Ramos (cell line): ENCODE results near the gene IGFBPL1.
"Not testable (repeated sequence)": the region's sequence is repeated elsewhere in the genome, so short reads cannot be mapped to it uniquely, and the experiment has no call there.

Source experiments
- in situ Hi-C: fragments of 300-500 bp; cut with MboI; formaldehyde crosslinking; loops from one replicate; pipeline ENCODE4 v1.14.3; 2022; ENCODE audit warnings: low sequenced_read_pairs; ENCODE audit not compliant: unreplicated experiment

The IGFBPL1 gene

DNA sequence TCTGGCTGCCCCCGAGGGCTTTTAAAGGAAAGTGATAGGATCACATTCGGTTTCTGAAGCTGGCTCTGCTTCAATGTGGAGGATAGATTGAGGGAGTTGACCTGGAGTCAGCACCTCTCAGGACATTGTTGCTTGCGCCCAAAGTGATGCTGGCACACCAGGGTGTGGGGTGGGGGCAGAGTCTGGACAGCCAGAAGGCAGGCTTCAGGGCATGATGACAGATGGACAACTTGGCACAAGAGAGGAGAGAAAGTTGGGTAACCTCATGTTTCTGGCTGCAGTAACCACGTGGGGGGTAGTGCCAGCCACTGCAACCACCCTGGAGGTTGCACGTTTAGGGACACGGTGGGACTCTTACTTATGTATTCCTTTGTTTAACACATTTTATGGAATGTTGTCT is 22.3 kb downstream of the IGFBPL1 start:
- in situ Hi-C loops = no loop called here

DNA sequence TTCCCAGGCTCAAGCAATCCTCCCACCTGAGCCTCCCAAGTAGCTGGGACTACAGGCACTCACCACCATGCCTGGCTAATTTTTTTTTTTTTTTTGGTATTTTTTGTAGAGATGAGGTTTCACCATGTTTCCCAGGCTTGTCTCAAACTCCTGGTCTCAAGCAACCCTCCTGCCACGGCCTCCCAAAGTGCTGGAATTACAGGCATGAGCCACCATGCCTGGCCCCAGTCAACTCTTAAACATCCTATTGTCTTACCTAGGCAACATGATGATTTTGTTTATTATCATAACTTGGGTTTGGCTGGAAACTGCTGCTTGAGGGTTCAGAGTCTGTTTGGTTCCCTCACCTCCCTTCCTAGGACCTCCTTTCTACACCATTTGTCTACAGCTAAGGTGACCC is 25.1 kb downstream of the IGFBPL1 start:
- in situ Hi-C loops = not testable (repeated sequence)

DNA sequence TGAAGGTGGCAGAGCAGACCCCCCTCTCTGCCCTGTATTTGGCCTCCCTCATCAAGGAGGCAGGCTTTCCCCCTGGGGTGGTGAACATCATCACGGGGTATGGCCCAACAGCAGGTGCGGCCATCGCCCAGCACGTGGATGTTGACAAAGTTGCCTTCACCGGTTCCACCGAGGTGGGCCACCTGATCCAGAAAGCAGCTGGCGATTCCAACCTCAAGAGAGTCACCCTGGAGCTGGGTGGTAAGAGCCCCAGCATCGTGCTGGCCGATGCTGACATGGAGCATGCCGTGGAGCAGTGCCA is 27.9 kb downstream of the IGFBPL1 start:
- in situ Hi-C loops = no loop called here

DNA sequence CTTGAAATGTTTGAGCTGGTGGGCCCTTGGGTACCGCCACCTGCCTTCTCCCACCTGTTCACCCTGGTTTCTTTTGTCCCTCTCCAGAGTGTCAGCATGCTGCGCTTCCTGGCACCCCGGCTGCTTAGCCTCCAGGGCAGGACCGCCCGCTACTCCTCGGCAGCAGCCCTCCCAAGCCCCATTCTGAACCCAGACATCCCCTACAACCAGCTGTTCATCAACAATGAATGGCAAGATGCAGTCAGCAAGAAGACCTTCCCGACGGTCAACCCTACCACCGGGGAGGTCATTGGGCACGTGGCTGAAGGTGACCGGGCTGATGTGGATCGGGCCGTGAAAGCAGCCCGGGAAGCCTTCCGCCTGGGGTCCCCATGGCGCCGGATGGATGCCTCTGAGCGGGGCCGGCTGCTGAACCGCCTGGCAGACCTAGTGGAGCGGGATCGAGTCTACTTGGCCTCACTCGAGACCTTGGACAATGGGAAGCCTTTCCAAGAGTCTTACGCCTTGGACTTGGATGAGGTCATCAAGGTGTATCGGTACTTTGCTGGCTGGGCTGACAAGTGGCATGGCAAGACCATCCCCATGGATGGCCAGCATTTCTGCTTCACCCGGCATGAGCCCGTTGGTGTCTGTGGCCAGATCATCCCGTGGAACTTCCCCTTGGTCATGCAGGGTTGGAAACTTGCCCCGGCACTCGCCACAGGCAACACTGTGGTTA is 28.4 kb downstream of the IGFBPL1 start:
- in situ Hi-C loops = no loop called here

DNA sequence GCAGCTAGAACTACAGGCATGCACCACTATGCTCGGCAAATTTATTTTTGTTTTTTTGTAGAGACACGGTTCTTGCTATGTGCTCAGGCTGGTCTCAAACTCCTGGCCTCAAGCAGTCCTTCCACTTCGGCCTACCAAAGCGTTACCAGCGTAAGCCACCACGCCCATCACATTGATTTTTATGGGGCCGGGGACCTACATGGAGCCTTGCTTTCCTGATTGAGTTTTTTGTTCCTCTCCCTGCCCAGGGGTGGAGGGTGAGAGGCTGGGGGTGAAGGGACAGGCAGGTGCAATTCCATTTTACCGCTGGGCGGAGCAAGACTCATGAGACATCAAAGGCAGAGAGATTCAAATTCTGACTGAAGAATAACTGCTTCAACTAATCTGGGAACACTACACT is 29.8 kb downstream of the IGFBPL1 start:
- in situ Hi-C loops = no loop called here

DNA sequence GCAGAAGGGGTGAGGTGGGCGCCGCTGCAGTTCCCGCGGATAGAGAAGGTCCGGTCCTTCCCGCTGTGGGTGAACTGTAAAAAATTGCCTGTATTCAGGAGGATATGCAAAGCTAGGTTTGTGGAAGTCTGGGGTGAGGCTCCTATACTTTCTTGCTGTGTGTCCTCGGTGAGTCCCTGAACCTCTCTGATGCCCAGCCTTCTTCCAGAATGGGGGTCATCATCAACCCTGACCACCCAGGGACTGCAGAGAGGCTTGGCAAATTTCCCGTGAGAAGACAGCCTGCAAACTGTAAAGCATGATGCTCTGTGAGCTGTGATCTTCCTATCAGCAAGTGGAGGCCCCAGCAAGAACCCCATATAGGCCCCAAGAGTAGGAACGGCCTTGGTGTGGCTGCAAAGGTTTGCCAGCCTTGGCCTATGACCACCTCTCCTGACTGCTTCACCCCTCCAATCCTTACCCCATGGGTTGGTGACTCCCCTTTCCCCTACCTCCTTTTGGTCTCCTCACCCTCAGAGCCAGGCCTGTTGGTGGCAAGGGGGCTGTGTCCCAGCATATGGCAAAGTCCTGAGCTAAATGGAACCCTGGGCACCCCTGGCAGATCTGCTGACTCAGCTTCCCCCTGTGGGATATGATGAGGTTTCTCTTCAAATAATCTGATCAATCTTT is 31.0 kb downstream of the IGFBPL1 start:
- in situ Hi-C loops = no loop called here

DNA sequence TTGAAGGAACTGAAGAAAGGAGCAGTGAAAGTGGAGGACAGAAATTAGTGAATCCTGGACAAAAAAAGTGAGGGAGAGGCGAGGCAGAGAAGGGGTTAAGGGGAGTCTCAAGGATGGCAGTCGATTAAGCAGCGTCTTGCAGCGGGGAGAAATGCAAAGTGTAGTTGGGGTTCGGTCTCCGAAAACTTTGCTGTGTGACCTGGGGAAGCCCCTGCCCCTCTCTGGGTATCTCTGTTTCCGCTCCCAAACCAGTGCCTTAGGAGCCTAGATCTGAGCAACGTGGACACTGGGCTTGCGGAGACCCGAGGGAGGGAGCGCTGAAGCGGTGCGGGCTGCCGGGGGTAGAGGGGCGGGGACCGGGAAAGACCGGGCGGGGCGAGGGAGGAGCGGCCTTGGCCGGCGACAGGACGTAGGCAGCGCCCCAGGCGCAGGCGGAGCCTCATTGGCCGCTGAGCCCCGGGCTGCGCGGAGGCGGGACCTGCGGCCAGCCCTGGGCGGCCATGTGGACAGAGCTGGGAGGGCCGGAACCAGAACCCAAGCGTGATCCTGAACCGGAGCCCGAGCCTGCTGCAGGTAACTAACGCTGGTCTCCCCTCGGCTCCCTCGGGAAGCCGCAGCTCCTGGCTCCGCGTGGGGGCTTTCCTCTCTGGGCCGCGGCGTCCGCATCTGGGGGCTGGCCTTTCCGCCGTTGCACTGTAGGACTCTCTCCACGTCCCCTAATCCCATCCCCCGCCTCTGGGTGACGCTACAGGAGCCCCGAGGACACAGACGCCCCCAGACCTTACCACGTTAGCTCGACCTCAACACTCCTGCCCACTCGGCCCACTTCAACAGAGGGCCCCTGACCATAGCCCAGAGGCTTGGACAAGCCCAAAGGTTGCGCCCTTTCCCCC is 31.8 kb downstream of the IGFBPL1 start, which contains the start of gene ALDH1B1:
TSS of gene ALDH1B1 (plus strand) at position 468 of the 893 bp plus-strand sequence. CDS start 3,047 bp downstream, outside the sequence.
- in situ Hi-C loops = no loop called here

DNA sequence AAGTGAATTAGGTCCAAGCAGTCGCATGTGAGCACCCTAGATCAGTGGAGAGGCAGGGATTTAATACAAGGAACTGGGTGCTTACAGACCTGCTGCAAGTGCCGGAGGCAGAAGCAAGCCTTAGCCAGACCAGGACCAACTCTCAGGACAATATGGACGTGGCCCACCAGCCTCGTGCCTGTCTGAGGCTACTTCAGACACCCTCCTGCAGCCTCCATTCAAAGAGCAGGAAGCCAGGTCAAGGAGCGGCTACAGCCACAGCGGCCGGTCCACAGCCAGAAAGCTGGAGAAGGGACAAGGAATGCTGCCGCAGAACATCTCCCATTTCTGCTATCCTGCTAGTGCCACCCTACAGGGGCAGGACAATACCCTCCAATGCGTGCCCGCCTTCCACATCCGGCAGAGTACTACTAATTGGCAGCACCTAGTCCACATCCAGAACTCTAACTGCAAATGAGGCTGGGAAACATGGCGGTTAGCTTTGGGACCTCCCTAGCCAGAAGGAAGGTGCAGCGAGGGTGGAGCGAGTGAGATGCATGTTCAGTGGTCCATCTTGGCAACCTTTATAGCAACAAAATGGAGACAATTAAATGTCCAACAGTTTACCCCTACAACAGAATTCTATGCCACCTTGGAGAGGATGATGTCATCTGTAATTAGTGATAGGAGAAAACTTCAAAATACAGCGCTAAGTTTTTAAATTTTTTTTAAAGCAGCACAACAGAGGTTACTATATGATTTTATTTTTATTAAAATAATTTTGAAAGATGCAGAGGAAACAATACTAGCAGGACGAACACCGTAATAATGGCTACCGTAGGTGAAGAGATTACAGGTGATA is 32.8 kb downstream of the IGFBPL1 start:
- in situ Hi-C loops = no loop called here

DNA sequence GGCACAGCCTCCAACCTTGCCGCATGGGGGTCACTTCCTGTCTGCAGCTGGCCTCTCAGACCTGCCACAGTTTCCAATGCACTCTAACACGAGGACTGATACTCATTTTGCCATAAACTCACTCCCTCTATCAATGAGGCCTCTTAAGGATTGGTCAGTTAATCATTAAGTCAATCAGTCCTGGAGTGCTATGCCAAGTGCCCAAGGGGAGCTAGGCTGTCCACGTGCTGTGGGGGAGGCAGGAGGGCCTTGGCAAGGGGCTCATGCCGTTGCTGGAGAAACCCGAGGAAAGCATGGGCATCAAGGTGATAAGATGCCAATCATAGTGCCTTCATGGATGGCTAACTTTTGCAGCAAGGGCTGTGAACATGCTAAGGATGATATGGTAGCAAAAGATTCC is 33.4 kb downstream of the IGFBPL1 start:
- in situ Hi-C loops = no loop called here

DNA sequence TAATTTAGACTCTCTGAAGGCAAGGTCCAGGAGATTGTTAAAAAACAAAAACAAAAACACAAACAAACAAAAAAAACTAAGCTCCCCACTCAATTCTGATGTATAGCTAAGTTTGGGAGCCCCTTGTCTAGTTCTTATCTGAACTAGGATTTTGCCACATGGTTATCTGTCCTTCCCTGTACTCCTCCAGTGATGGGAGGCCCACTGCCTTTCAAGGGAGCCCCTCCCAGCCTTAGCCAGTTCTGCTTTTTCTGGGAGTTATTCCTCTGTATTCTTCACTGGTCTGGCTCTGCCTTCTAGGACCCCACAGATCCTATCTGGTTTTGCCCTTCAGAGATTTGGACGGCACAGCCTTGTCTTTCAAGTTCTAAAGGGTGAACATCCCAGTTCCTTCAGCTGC is 33.8 kb downstream of the IGFBPL1 start:
- in situ Hi-C loops = no loop called here

DNA sequence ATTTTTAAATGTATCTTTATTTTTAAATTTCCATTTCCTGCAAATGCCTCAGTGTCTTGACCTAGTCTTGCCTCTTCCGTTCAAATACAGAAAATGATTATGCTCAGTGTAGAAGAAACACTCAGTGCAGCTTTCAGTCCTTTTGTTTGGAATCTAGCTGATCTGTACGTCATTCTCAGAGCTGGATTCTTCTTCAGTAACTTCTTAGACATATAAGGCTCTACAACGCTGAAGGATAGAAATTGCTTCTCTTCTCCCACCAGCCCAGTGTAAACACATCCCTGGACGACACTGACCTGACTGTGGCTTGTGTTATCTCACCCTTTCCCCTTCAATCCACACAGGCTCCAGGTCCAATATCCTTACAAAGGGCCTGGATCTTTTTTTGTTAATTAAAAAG is 34.9 kb downstream of the IGFBPL1 start:
- in situ Hi-C loops = no loop called here

DNA sequence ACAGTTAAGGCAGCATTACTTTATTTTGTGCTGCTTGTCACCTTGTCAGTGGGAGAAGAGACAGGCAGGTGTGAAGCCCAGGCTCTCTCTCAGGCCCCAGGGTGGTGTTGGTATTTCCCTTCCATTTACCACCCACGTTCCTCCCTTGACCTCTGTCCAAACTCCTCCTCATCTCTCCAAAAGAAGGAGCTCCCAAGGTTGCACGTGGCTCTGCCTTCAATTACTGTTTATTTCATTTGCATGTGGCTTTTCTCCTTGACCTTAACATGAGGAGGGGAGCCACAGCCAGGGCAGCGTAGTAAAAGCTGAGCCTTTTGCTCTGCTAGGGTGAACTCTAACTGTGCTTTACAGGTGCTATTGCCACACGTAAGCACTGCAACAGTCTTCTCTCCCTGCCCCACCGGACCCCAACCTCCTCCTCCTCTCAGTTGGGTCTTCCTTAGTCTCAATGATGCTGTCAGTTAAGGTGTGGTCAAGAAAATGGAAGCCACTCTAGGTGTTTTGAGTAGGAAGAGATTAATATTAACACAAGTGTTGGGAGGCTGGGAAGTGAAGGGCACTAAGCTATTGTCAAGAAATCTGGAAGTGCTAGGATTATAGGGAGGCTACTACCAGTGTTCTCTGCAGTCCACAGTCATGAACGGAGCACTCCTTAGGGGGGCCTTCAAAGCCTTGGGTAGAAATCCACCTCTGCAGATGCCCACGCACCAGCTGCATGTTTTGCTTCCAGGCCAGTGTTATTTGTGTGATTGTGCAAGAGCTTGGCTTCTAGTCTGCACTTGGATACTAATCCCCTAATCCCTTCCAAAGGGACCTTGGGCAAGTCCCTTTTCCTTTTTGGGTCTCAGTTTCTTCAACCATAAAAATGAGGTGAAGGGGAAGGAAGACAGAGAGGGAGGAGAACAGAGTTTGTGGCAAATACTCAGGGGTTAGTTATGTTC is 35.7 kb downstream of the IGFBPL1 start:
- in situ Hi-C loops = no loop called here

DNA sequence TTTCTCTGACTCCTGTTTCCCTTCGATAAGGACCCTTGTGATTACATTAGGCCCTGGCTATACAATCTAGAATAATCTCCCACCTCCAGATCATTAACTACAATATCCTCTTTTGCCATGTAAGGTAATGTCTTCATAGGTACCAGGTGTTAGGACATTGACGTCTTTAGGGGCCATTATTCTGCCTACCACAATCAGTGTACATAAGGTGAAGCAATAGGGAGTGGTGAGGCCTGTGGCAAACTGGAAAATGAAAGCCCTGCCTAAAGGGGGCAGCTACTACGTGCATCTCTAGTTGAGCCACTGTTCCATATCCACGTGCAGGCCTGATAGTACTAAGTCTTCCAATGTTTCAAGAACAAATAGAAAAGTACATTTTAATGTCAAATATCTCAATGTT is 36.5 kb downstream of the IGFBPL1 start:
- in situ Hi-C loops = no loop called here

DNA sequence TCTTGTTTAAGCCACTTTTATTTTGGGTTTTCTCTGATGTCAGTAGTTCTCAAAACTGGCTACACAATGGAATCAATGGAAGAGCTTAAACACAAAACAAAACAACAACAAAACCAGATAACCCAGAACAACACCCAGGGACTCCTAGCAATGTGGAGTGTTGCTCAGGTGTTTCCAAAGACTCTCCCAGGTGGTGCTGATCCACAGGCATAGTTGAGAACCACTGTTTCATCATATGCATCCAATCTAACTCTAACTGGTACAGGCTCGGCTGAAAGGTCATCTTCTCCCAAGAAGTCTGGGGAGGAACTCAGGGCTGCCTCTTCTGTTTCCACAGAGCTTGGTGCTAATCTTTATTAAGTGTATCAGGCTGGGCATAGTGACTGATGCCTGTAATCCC is 37.2 kb downstream of the IGFBPL1 start:
- in situ Hi-C loops = no loop called here

DNA sequence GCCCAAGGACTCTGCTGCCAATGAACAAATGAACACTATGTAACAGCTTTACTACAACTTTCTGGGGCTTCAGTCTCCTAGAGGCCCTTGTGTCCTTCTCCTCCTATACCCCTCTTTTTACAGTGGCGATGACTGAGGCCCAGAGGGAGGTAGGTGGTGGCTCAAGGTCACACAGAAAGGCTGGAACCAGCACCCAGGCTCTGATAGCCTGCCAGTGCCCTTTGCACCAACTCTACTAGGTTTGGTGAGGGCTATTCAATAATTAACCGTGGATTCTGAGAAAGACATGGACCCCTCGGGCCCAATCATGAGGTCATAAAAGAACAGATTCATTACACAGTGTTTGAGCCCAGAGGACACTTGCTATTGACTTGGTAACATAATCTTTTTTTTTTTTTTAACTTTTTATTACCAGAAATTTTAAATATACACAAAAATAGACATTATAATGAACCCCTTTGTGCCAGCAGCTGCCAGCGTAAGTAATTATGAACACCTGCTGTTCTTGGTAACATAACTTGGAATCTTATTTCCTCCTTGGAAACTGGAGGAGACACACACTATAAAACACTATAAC is 37.8 kb downstream of the IGFBPL1 start:
- in situ Hi-C loops = no loop called here

DNA sequence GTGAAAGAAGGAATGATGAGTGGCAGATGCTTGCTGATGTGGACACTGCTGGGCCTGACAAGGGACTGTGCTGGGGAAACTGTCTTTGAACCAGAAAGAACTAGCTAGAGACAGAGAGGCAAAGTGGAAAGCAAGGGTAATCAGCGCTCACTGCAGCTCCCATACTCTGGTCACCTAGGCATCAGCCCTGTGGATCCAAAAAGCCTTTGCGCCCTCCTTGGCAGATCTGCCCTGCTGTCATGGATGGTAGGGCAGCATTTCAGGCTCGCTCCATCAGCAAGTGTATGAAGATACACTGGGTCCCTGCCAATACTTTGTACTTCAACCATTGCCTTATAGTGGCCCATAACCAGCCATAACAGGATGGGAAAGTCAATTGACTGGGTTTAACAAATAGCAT is 38.4 kb downstream of the IGFBPL1 start:
- in situ Hi-C loops = no loop called here

DNA sequence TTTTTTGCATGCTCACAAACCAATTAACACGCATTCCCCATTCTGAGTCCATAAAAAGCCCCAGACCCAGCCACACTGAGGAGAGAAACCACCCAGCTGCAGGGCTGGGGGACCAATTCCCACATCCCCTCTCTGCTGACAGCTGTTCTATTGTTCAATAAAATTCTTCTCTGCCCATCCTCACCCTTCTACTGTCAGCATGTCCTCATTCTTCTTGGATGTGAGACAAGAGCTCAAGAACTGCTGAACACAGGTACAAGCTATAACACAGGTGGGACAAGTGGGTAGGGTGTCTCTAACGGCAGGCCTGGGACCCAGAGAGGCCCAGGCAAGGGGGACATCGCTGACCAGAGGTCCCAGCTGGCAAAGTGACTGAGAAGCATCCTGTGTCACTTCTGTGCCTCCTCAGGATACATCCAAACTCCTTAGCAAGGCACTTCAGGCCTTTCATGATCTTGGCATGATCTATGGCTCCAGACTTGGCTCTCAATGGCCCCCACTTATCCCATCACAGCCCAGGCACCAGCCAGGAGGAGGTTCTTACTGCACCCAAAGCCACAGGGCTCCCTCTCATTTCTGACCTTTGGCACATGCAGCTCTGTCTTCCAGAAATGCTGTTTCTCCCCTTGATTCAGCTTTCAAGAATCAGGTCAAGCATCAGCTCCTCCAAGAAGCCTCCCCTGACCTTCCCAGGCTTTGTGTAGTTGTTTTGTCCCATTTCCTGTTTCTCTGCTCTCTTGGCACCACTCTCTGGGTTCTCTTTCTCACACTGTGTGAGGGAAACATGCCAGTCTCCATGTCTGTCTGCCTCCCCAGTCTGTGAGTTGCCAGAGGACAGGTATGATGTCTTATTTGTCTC is 39.0 kb downstream of the IGFBPL1 start:
- in situ Hi-C loops = no loop called here

DNA sequence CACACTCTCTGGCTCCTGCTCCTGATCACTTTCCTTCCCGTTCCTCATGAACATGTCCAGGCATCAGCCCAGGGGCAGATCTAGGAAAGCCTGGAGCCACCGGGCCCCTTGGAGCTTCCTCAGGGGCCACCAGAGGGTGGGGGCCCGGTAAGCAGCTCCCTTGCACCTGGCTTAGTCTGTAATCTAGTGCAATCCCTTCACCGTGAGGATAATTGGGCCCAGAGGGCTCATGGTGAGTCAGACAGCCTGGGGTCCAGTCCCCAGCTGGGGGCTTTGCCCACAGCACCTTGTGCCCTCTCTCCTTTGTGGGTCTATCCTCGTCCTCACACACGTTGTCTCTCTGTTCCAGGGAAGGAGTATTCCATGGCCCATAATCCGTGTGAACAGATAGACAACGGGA is 42.1 kb downstream of the IGFBPL1 start:
- in situ Hi-C loops = no loop called here
